ENCODE data around the gene KCNK4. TPM values are rescaled to one million over a fixed set of nuclear protein-coding genes. Genes with fewer than 3 reads are reported as not detected.
"Not testable (repeated sequence)": the region's sequence is repeated elsewhere in the genome, so short reads cannot be mapped to it uniquely, and the experiment has no call there.

KCNK4 gene
- total RNA-seq, 3 donors from 2014 or later, result not detected

DNA sequence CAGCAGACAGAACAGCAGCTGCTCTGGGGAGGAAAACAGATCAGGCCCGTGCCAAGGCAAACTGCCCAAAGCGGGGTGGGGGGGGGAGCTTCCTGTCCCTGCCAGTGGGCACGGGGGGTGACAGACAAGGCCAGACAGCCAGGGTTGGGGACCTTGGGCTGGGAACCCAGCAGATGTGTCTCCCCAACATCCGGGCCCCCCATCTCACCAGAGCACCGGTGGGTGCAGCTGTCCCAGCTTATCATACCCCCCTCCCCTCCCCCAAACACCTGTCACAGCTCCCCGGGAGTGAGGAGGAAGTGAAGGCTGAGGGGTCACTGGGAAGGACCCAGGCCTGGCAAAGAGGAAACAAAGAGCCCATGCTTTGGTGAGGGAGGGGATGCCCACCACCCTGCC is 45.7 kb upstream of the KCNK4 start:
- ATAC-seq (no peak), DNase-seq (peak; percentile 74 to 85 (median 76))
- no peaks in the 10 kb centered on the region for H3K36me3 ChIP-seq (ENCODE audit: low read depth)
- intact Hi-C loops (cut with DNase I, micrococcal nuclease), result loop anchor here in 1 of 2 donors (10.0 kb wide), 1 partner anchor 61 kb away; the partner anchor contains the start of gene STIP1
- TF ChIP-seq, protein P1, sequence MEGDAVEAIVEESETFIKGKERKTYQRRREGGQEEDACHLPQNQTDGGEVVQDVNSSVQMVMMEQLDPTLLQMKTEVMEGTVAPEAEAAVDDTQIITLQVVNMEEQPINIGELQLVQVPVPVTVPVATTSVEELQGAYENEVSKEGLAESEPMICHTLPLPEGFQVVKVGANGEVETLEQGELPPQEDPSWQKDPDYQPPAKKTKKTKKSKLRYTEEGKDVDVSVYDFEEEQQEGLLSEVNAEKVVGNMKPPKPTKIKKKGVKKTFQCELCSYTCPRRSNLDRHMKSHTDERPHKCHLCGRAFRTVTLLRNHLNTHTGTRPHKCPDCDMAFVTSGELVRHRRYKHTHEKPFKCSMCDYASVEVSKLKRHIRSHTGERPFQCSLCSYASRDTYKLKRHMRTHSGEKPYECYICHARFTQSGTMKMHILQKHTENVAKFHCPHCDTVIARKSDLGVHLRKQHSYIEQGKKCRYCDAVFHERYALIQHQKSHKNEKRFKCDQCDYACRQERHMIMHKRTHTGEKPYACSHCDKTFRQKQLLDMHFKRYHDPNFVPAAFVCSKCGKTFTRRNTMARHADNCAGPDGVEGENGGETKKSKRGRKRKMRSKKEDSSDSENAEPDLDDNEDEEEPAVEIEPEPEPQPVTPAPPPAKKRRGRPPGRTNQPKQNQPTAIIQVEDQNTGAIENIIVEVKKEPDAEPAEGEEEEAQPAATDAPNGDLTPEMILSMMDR (IDR thresholded peaks at IDR 0.05), result no peak
- H3K4me3 ChIP-seq, result peak overlapping the region; percentile 44
- peaks cover 24% of the 10 kb centered on the region for H3K4me1 ChIP-seq (ENCODE audit: low read depth)
- no peaks in the 10 kb centered on the region for H3K9me3 ChIP-seq

DNA sequence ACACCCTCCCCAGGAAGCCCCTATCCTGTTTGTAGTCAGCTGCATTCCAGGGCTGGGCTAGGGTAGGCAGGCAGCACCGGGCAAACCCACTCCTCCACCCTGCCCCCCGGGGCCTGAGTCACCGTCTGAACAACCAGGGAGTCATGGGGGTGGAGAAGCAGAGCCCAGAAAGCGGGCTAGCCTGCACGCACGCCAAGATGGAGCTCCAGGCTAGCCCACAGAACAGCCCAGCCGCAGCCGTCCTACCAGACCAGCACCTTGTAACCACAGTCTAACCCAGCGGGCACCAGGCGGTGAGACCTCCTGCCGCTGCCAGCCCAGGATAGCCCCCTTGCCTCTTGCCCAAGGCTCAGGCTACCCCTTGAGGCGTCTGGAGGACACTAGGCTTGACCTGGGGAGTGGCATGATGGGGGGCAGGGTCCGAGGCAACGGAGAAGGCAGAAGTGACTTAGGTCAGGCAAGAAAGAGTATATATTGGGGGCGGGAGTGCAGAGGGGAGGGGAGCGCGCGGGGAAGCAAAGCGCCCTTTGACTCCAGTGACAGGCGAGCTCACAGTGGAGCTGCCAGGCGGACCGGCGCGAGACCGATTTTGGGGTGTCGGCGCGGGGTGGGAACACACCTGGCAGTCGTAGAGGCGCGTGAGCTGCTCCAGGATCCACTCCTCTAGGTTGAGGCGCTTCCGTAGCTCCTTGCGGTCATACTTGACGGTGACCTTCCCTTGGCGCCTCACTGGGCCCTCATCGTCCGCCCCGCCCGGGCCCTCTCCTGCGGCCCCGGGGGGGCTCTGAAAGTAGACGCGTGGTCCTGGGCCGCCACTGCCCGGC is 45.1 kb upstream of the KCNK4 start:
- TF ChIP-seq, protein P1 (IDR thresholded peaks at IDR 0.05), result no peak
- intact Hi-C loops (cut with DNase I, micrococcal nuclease), result loop anchor here in 1 of 2 donors (10.0 kb wide), 1 partner anchor 61 kb away; the partner anchor contains the start of gene STIP1
- H3K9me3 ChIP-seq, result no peaks in the 10 kb centered on the region
- H3K4me1 ChIP-seq (ENCODE audit: low read depth), result peaks cover 30% of the 10 kb centered on the region
- peak; percentile 4 for ATAC-seq
- H3K36me3 ChIP-seq (ENCODE audit: low read depth), result no peaks in the 10 kb centered on the region
- DNase-seq, result peak; percentile 76 to 89 (median 81)
- H3K4me3 ChIP-seq, result peak overlapping the region; percentile 44

DNA sequence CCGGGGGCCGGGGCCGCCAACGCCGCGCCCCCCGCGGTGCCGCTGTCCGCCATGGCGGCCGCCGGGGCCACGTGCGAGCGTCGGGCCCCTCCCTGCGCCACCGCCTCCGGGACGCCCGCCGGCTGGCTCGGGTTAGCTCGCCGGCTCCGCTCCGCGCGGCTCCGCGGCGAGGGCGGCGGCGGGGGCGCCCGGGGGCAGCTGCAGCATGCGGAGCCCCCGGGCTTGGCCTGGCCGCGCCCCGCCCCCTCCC is 44.6 kb upstream of the KCNK4 start:
- intact Hi-C loops (cut with DNase I, micrococcal nuclease), result loop anchor here in 1 of 2 donors (10.0 kb wide), 1 partner anchor 62 kb away; the partner anchor contains the start of gene STIP1
- DNase-seq; H3K36me3 ChIP-seq (ENCODE audit: low read depth); H3K9me3 ChIP-seq: not testable (repeated sequence)
- peak; percentile 1 for ATAC-seq
- TF ChIP-seq, protein P1 (IDR thresholded peaks at IDR 0.05), result peak; percentile 8
- Histone ChIP-seq H3K4me1 (ENCODE audit: low read depth) (peaks cover 30% of the 10 kb centered on the region), H3K4me3 (peak overlapping the region; percentile 44)

DNA sequence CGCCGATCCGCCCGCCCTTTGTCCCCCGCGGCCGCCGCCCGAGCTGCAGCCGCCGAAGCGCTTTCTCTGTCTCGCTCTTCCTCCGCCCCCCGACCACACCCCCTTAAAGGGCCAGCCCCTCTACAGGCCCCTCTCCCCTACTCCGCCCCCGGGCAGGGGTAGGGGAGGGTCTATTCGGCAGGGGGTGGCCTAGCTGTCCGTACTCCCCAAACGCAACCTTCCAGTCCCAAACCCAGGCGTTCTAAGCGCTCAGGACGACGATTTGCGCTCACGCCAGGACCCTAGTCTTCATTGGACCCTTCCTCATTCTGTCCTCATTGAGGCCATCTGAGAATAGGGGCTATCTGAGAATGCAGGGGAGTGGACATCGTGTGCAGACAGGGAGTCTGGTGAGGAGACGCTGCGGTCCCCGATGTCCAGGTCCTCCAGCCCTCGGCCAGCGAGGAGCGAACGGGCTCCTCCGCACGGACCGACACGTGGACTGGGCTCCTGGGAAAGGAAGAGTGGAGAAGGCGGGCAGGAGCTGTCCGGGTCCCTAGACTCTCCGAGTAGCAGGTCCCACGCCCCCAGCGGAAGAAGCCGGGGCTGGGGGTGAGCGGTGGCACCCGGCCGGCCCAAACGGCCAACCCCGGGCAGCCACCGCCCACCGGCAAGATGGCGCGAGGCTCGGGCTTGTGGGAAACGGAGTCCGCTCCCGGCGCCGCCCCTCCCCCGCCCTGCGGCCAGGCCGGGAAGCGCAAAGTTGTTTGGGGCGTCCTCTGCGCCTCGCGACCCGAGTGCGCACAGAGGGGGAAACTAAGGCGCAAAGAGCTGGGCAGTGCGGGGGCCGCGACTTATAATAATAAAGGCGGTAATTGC is 44.0 kb upstream of the KCNK4 start, which contains the start of gene PPP1R14B:
Gene PPP1R14B (minus strand): TSS at position 73 of the 858 bp plus-strand sequence. CDS start 270 bp downstream, outside the sequence.
- intact Hi-C loops (cut with DNase I, micrococcal nuclease), result loop anchor here in 1 of 2 donors (10.0 kb wide), 1 partner anchor 62 kb away; the partner anchor contains the start of gene STIP1
- Histone ChIP-seq H3K36me3 (ENCODE audit: low read depth) (no peaks in the 10 kb centered on the region), H3K4me1 (ENCODE audit: low read depth) (peaks cover 30% of the 10 kb centered on the region)

More for the DNA sequence above, 44.0 kb upstream of the KCNK4 start, which contains the start of gene PPP1R14B:
- Histone ChIP-seq H3K4me3 (peak within 1 kb of the TSS; percentile 44), H3K9me3 (no peaks in the 10 kb centered on the region)
- ATAC-seq (peak; percentile 69), DNase-seq (peak; percentile 92 to 94 (median 94))
- TF ChIP-seq, protein P1 (IDR thresholded peaks at IDR 0.05), result no peak
